ENCODE results near the gene CLEC12A. TPM values are rescaled to one million over a fixed set of nuclear protein-coding genes. Genes with fewer than 3 reads are reported as not detected.

Gene CLEC12A
- total and polyA plus RNA-seq, 2 of the 4 experiments (the other 2 are of a cell fraction): not detected

DNA sequence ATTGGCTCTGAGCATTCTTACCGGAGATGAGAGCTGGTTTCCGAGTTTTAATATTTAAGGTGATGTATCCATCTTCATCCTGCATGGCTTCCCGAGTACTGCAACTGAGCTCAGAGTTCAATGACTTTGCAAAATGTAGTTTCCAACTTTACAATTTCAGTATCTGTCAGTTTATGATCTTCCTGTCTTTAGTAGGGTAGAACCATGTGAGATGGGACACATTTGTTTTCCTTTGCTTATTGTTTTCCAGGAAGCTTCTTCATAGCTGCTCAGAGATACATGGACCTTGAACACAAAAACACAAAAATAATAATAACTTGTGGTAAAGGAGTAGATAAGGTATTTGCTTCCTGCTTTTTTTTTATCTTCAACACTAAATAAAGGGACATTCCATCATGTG lies 27.8 kb downstream of the CLEC12A start, which contains the start of gene CLEC1B:
Gene CLEC1B, minus strand, starts transcription at position 106 of the 400 bp plus-strand sequence. Its CDS starts 21 bp downstream, at position 85.
- no TSS peak for BruUV-seq (replicated peaks)
- Histone ChIP-seq H3K79me1 (ENCODE audit: low read depth in 1 of 2, low read length in 2 of 2) (no peaks in the 10 kb centered on the region), H2BK15ac (ENCODE audit: low read depth, low read length) (no peak within 1 kb of the TSS), H3K27ac (ENCODE audit: insufficient read depth, low read length) (no peak within 1 kb of the TSS), H4K20me1 (ENCODE audit: insufficient read depth, low read length) (no peaks in the 10 kb centered on the region), H3K9me3 (ENCODE audit: control insufficient read depth, insufficient read depth, low read length) (no peaks in the 10 kb centered on the region), H3K4me1 (ENCODE audit: control insufficient read depth, insufficient read depth, low read length) (0 out of 2 replicates have a peak, but pooled peaks cover 1% of the 10 kb centered on the region), H3K9me1 (ENCODE audit: insufficient read depth, low read length) (no peaks in the 10 kb centered on the region), H2AK5ac (ENCODE audit: low read depth, low read length) (no peak within 1 kb of the TSS), H4K5ac (ENCODE audit: low read depth, low read length) (no peak within 1 kb of the TSS), H3K9ac (ENCODE audit: low read depth, low read length) (no peak within 1 kb of the TSS), H3K4me3 (ENCODE audit: insufficient read depth, low read depth, low read length) (no peak within 1 kb of the TSS), H2BK120ac (ENCODE audit: low read depth, low read length) (no peak within 1 kb of the TSS), H2BK20ac (ENCODE audit: low read depth, low read length) (no peak within 1 kb of the TSS), H3K56ac (ENCODE audit: extremely low read depth, insufficient read depth, low read length) (no peak within 1 kb of the TSS), H2AK9ac (replicated peaks; ENCODE audit: low read depth, low read length, poor library complexity) (no peak within 1 kb of the TSS), H3K4me2 (ENCODE audit: low read depth, low read length) (no peak within 1 kb of the TSS), H4K8ac (ENCODE audit: low read depth in 2 of 2, low read length in 2 of 2) (no peak within 1 kb of the TSS), H4K91ac (ENCODE audit: insufficient read depth, low read depth, low read length) (no peak within 1 kb of the TSS), H2BK5ac (ENCODE audit: low read depth, low read length, poor library complexity, severe bottlenecking) (no peak within 1 kb of the TSS), H3K14ac (replicated peaks; ENCODE audit: low read depth, low read length) (no peak within 1 kb of the TSS), H3K23ac (ENCODE audit: low read depth, low read length) (no peak within 1 kb of the TSS), H2AFZ (replicated peaks; ENCODE audit: low read length, poor library complexity) (no peak within 1 kb of the TSS), H3K36me3 (ENCODE audit: control insufficient read depth, insufficient read depth, low read length) (no peaks in the 10 kb centered on the region), H3K4ac (ENCODE audit: low read depth, low read length) (no peak within 1 kb of the TSS), H3K18ac (ENCODE audit: low read depth, low read length) (no peak within 1 kb of the TSS), H3K27me3 (ENCODE audit: control insufficient read depth, insufficient read depth, low read length) (peaks cover 9% of the 10 kb centered on the region)
- ATAC-seq (ENCODE audit: low read depth) (no peak), DNase-seq (no peak)
- CTCF ChIA-PET: interaction anchor here (1.2 kb wide), 1 partner anchor 11 kb away, joined by 8 read pairs; the partner anchor contains the start of gene CLEC12B
- WGBS, 2 experiments (ENCODE audit: extremely low coverage in 2 of 2, insufficient read length in 1 of 2): no CpG with 5 or more reads among the region's 3 CpGs
- dilution Hi-C loops (cut with HindIII; ENCODE audit: low sequenced_read_pairs, unreplicated experiment): no loop called here
- POLR2A ChIA-PET (ENCODE audit: unreplicated experiment): no interaction called here
- in situ Hi-C loops (cut with MboI; ENCODE audit: low sequenced_read_pairs): loop anchor here (5.0 kb wide), 1 partner anchor 38 kb away; no protein-coding TSS in a partner anchor
- intact Hi-C loops (cut with micrococcal nuclease): loop anchor here (2.0 kb wide), 1 partner anchor 40 kb away; no protein-coding TSS in a partner anchor
- TF ChIP-seq MAZ (IDR thresholded peaks at IDR 0.05; ENCODE audit: borderline replicate concordance, low read depth, low read length): no peak
- TF ChIP-seq, protein P1, sequence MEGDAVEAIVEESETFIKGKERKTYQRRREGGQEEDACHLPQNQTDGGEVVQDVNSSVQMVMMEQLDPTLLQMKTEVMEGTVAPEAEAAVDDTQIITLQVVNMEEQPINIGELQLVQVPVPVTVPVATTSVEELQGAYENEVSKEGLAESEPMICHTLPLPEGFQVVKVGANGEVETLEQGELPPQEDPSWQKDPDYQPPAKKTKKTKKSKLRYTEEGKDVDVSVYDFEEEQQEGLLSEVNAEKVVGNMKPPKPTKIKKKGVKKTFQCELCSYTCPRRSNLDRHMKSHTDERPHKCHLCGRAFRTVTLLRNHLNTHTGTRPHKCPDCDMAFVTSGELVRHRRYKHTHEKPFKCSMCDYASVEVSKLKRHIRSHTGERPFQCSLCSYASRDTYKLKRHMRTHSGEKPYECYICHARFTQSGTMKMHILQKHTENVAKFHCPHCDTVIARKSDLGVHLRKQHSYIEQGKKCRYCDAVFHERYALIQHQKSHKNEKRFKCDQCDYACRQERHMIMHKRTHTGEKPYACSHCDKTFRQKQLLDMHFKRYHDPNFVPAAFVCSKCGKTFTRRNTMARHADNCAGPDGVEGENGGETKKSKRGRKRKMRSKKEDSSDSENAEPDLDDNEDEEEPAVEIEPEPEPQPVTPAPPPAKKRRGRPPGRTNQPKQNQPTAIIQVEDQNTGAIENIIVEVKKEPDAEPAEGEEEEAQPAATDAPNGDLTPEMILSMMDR (conservative IDR thresholded peaks at IDR 0.05; ENCODE audit: low read depth, low read length): no peak
- no peak for TF ChIP-seq SMC3 (IDR thresholded peaks at IDR 0.05; ENCODE audit: low read depth, low read length)
- TF ChIP-seq RAD21 (IDR thresholded peaks at IDR 0.05; ENCODE audit: low read length): no peak
- no peak for TF ChIP-seq USF2 (IDR thresholded peaks at IDR 0.05; ENCODE audit: low read depth, low read length)
- no peak for TF ChIP-seq MAFK (IDR thresholded peaks at IDR 0.05; ENCODE audit: low read depth, low read length)
- TF ChIP-seq BHLHE40 (IDR thresholded peaks at IDR 0.05; ENCODE audit: low read depth, low read length): no peak
- TF ChIP-seq CEBPB (IDR thresholded peaks at IDR 0.05; ENCODE audit: low read depth, low read length): no peak
- no peak for TF ChIP-seq RCOR1 (IDR thresholded peaks at IDR 0.05; ENCODE audit: insufficient replicate concordance, low read length)
- no peak for TF ChIP-seq ELK1 (IDR thresholded peaks at IDR 0.05; ENCODE audit: borderline replicate concordance, low read depth, low read length)
- TF ChIP-seq FOS (IDR thresholded peaks at IDR 0.05; ENCODE audit: low read depth, low read length): no peak
- no peak for TF ChIP-seq NFE2L2 (IDR thresholded peaks at IDR 0.05; ENCODE audit: low read depth, low read length)

Measured in IMR-90 (cell line).